K562 (cell line): ENCODE data around the gene INPP5D.

Experiments
- CBX5 ChIP-seq: IDR thresholded peaks from 2 replicates; pipeline ENCODE4 v1.6.1; 2014; ENCODE audit warnings: low read depth, borderline replicate concordance
- CHD1 ChIP-seq: fragments of 200-600 bp; sonication (generic); IDR thresholded peaks from one replicate; pipeline ENCODE4 v1.6.1; 2012; ENCODE audit warnings: mild to moderate bottlenecking, moderate library complexity, low read length, inconsistent platforms
- CTCF ChIP-seq, 3 experiments: IDR thresholded peaks in 2 of 3; conservative IDR thresholded peaks in 1 of 3; 2 replicates each; pipeline ENCODE4 v1.5.1; 2011 to 2012; ENCODE audit warnings: low read length in 3 of 3, mild to moderate bottlenecking in 3 of 3, control low read depth in 2 of 3, improper control_type of control experiment in 1 of 3, inconsistent platforms in 1 of 3, low read depth in 1 of 3, mixed read lengths in 1 of 3, moderate library complexity in 1 of 3; ENCODE audit not compliant: insufficient read depth in 2 of 3
- FOXA1 ChIP-seq: fragments of 450-650 bp; IDR thresholded peaks from 2 replicates; pipeline ENCODE4 v1.6.1; 2016; ENCODE audit warnings: mild to moderate bottlenecking, borderline replicate concordance
- KLF10 ChIP-seq: fragments of 250-450 bp; sonication (Bioruptor Pico); IDR thresholded peaks from 2 replicates; pipeline ENCODE4 v1.6.1; 2021; ENCODE audit warnings: matching md5 sums
- MAX ChIP-seq: sonication (generic); formaldehyde crosslinking; IDR thresholded peaks from 2 replicates; pipeline ENCODE4 v1.9.0; 2022; ENCODE audit warnings: mild to moderate bottlenecking, missing genetic modification reagents
- MNT ChIP-seq, 2 experiments: fragments of 450-650 bp; conservative IDR thresholded peaks; 2 replicates each; pipeline ENCODE4 v1.6.1; 2017; ENCODE audit warnings: mild to moderate bottlenecking in 2 of 2, moderate library complexity in 2 of 2
- SMAD2 ChIP-seq: fragments of 150-350 bp; IDR thresholded peaks from 2 replicates; pipeline ENCODE4 v1.6.1; 2014; ENCODE audit warnings: low read depth, mild to moderate bottlenecking, low read length
- TAL1 ChIP-seq: fragments of 450-650 bp; IDR thresholded peaks from 2 replicates; pipeline ENCODE4 v1.6.1; 2016; ENCODE audit warnings: mild to moderate bottlenecking
- THRB ChIP-seq: fragments of 450-650 bp; formaldehyde crosslinking; conservative IDR thresholded peaks from 2 replicates; pipeline ENCODE4 v1.4.0; 2022; ENCODE audit warnings: mild to moderate bottlenecking, missing genetic modification characterization
- ZNF24 ChIP-seq: fragments of 450-650 bp; IDR thresholded peaks from 2 replicates; pipeline ENCODE4 v1.6.1; 2016

GRCh38 chr2:233118648-233119000 lies 58.5 kb downstream of the INPP5D start:
- TF ChIP-seq SMAD2 (no peak), MNT (conservative IDR thresholded peaks at IDR 0.05) (no peak), CHD1 (no peak), MAX (CRISPR knock-in tag) (no peak), CTCF (IDR thresholded peaks at IDR 0.05 in 2 of 3, conservative IDR thresholded peaks at IDR 0.05 in 1 of 3; ENCODE audit: insufficient read depth in 2 of 3, low read depth in 1 of 3, low read length in 3 of 3) (no peak), THRB (CRISPR knock-in tag) (no peak), TAL1 (no peak), ZNF24 (no peak), FOXA1 (no peak), CBX5 (no peak), KLF10 (no peak)
